ENCODE results near the gene TUBA1C. TPM values are rescaled to one million over a fixed set of nuclear protein-coding genes. Genes with fewer than 3 reads are reported as not detected.
"Not testable (repeated sequence)": the region's sequence is repeated elsewhere in the genome, so short reads cannot be mapped to it uniquely, and the experiment has no call there.

TUBA1C gene
- total RNA-seq, 1 donor from 2014 or later = 257 TPM

DNA sequence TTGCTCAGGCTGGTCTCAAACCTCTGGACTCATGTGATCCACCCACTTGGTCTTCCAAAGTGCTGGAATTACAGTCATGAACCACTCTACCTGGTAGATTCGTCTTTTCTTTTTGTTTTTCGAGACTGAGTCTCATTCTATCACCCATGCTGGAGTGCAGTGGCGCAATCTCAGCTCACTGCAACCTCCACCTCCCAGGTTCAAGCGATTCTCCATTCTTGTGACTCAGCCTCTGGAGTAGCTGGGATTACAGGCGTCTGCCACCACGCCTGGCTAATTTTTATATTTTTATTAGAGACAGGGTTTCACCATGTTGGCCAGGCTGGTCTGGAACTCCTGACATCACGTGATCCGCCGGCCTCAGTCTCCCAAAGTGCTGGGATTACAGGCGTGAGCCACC is 9.4 kb upstream of the TUBA1C start:
- intact Hi-C loops (cut with micrococcal nuclease) = not testable (repeated sequence)

- intact Hi-C loops (cut with micrococcal nuclease) = no loop called here
Measured at GRCh38 chr12:49255857-49256637, 8.8 kb upstream of the TUBA1C start.

GRCh38 chr12:49257508-49258184 is 7.2 kb upstream of the TUBA1C start:
- intact Hi-C loops (cut with micrococcal nuclease) = not testable (repeated sequence)

GRCh38 chr12:49259452-49259851 is 5.4 kb upstream of the TUBA1C start:
- intact Hi-C loops (cut with micrococcal nuclease) = no loop called here

DNA sequence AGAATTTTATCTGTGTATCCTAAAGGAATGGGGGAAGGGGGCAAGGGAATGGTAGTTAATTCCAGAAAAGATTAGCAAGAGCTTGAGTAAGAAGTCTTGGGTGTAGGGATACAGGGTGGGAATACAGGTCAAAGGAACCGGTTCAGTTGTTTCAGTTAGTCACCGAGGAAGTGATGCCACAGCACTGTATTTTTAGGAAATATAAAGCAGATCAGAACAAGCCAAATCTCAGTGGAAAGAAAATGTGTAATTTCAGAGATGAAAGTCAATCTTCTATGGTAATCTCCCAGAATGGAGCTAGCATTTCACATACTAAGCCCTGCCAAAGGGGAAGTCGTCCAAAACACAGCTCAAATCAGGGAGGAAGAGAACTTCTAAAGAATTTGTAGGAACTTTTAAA is 4.7 kb upstream of the TUBA1C start:
- intact Hi-C loops (cut with micrococcal nuclease) = loop anchor here (10.0 kb wide), 1 partner anchor 195 kb away; the partner anchor contains the start of genes KMT2D and RHEBL1

GRCh38 chr12:49260571-49261363 is 4.1 kb upstream of the TUBA1C start:
- intact Hi-C loops (cut with micrococcal nuclease) = loop anchor here (10.0 kb wide), 1 partner anchor 196 kb away; the partner anchor contains the start of genes KMT2D and RHEBL1

GRCh38 chr12:49261721-49262120 is 3.2 kb upstream of the TUBA1C start:
- intact Hi-C loops (cut with micrococcal nuclease) = loop anchor here (10.0 kb wide), 1 partner anchor 197 kb away; the partner anchor contains the start of genes KMT2D and RHEBL1

DNA sequence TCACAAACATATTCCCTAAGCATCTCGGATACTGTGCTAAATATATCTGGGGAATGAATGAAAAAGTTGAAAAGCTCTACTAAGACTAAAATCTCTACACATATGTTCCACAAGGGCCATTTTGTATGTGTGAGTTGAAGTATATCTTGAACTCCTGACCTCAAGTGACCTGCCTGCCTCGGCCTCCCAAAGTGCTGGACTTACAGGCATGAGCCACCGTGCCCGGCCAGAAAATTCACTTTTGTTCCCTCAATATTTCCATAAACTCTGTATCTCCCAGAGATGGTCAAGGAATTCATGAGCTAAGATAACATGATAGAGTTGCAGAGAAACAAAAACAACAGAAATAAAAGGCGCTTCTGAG is 1.5 kb upstream of the TUBA1C start:
- intact Hi-C loops (cut with micrococcal nuclease) = loop anchor here (10.0 kb wide), 1 partner anchor 199 kb away; the partner anchor contains the start of genes KMT2D and RHEBL1

GRCh38 chr12:49264466-49264872 is 413 bp upstream of the TUBA1C start:
- intact Hi-C loops (cut with micrococcal nuclease) = loop anchor here (2.0 to 10.0 kb wide), 3 partner anchors 32 to 200 kb away; partner anchors contain the start of genes KMT2D, RHEBL1 and TROAP

DNA sequence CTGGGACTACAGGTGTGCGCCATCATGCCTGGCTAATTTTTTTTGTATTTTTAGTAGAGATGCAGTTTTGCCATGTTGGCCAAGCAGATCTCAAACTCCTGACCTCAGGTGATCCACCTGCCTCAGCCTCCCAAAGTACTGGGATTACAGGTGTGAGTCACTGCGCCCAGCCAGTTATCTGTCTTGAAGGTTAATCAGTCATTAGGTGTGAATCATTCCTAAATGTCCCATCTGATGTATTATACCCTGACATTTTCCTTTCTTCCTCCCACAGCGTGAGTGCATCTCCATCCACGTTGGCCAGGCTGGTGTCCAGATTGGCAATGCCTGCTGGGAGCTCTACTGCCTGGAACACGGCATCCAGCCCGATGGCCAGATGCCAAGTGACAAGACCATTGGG is 4.3 kb downstream of the TUBA1C start:
- intact Hi-C loops (cut with micrococcal nuclease) = loop anchor here (10.0 kb wide), 1 partner anchor 204 kb away; the partner anchor contains the start of genes KMT2D and RHEBL1

GRCh38 chr12:49272790-49273725 is 8.2 kb downstream of the TUBA1C start:
- intact Hi-C loops (cut with micrococcal nuclease) = no loop called here

DNA sequence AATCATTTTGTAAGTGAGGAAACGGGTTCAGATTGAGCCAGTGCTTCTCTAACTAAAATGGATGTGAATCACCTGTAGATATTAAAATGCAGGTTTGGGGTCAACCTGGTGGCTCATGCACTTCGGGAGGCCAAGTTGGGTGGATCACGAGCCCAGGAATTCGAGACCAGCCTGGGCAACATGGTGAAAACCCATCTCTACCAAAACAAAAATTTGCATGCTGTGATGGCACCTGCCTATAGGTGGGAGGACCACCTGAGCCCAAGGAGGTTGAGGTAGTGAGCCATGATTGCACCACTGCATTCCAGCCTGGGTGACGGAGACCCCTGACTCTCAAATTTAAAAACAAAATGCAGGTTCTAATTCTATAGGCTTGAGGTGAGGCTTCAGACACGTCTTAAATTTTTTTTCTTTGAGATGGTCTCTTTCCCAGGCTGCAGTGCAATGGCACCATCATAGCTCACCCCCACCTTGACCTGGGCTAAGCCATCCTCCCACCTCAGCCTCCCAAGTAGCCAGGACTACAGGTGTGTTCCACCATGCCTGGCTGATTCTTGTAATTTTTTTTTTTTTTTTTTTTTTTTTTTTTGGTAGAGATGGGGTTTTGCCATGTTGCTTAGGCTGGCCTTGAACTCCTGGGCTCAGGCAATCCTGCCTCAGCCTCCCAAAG is 9.0 kb downstream of the TUBA1C start:
- intact Hi-C loops (cut with micrococcal nuclease) = no loop called here

GRCh38 chr12:49274396-49275069 is 9.7 kb downstream of the TUBA1C start:
- intact Hi-C loops (cut with micrococcal nuclease) = no loop called here

DNA sequence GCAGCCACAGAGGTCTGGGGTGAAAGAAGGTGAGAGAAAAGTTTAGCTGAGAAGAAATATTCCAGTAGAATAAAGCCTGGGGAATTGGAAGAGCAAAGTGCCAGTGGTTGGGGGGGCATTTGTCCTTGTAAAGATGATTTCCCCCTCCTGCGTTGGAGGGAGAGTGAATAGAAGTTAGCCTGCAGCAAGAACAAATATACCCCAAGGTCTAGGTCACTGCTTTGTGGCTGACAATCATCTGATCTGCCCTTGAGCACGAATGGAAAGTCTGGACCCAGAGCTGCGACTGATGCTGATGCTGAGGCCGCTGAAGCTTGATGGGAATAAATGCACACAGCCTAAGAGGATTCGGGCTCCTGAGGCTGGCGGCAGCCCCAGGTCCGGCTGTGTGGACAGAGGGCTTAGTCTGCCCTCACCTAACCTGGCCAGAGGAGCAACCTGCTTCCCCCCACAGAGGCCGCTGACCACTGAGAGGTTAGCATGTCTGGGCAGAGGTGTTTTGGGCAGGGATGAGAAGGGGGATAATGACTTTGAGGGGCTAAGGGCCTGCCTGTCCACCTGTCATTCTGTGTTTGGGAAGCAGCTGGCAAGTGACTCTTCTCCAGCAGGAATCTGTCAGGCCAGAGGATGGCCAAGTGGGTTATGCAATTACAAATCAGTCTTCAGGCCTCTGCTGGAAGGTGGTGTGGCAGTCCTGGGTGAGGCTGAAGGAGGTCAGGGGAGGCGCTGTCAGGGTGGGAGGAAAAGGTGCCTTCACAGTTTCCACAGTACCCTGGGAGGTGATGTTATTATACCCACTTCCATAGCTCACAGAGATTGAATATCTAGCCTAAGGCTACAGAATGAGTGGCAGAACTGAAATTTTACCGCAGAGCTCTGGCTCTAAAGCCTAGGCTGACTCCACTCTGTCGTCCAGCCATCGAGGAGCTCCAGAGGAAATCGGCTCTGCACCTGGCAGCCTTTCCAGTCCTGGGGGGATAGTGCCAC is 11.7 kb downstream of the TUBA1C start:
- intact Hi-C loops (cut with micrococcal nuclease) = no loop called here

GRCh38 chr12:49277466-49277865 is 12.6 kb downstream of the TUBA1C start:
- intact Hi-C loops (cut with micrococcal nuclease) = no loop called here

DNA sequence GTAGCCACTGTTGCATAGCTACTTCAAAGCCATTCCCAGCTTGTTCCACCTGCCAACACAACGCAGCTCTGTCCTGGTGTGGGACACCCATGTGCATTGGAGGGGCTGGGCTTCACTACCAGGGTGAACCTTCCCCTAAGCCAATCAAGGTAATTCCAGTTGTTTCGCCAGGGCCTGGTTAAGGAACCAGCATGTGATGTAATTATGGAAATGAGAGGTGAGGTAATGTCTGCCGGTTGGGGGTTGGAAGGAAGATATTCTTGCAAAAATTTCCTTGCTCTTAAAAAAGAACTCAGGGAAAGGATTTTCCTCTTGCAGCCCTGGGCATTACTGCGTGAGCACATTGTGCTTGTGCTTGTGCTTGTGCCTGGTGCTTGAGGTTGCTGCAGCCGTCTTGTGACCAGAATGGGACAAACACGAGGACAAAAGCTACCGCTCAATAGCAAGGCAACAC is 14.9 kb downstream of the TUBA1C start:
- intact Hi-C loops (cut with micrococcal nuclease) = no loop called here

- intact Hi-C loops (cut with micrococcal nuclease) = not testable (repeated sequence)
Measured at GRCh38 chr12:49280545-49280944, 15.7 kb downstream of the TUBA1C start.

DNA sequence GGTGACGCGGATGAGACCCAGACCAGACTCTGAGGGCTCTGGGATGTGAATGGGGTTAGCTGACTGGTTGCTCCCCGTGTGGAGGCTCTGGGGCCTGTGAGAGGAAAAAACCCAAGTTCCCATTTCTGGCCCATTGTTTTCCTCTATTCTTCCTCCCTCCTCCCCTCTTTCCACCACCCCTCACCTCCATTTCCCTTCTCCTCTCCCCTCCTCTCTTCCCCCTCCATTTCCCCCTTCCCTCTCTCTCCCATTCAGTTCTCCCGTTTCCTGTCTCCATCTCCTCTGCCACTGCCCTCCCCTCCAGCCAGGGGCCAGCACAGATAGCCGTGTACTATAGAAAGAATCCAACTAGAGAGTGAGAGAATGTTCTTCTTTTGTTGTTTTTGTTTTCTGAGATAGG is 17.4 kb downstream of the TUBA1C start:
- intact Hi-C loops (cut with micrococcal nuclease) = no loop called here
